WTC11 (cell line): ENCODE measurements around the gene TXN. TPM values are rescaled to one million over a fixed set of nuclear protein-coding genes. Genes with fewer than 3 reads are reported as not detected.

Source experiments
- ATAC-seq: fragments of 200-7000 bp; cut with Tn5 transposase; 2 replicates; pipeline ENCODE4 v1.10.0; 2021; ENCODE audit warnings: mild to moderate bottlenecking, moderate library complexity
- CTCF ChIA-PET: fragments of 300-600 bp; sonication (Branson Sonifier 250); formaldehyde crosslinking; loops from one replicate; lab custom pipeline; 2021; ENCODE audit warnings: antibody characterized with exemption; lab: Charles Lee
- POLR2A ChIA-PET: fragments of 350-600 bp; sonication (Branson Sonifier 250); formaldehyde crosslinking; loops from one replicate; lab custom pipeline; 2021; ENCODE audit warnings: antibody characterized with exemption; lab: Charles Lee
- DNase-seq: peaks from one replicate; pipeline ENCODE4 v3.0.0; 2021; ENCODE audit warnings: low spot score
- H3K27ac Mint-ChIP-seq: 2 replicates; pipeline ENCODE4 v1.8.0; 2021; ENCODE audit warnings: mixed read lengths
- H3K27me3 Mint-ChIP-seq: 2 replicates; pipeline ENCODE4 v1.8.0; 2021; ENCODE audit warnings: low read depth, mild to moderate bottlenecking, moderate library complexity, mixed read lengths
- H3K36me3 Mint-ChIP-seq: 2 replicates; pipeline ENCODE4 v1.8.0; 2021; ENCODE audit warnings: mixed read lengths
- H3K4me1 Mint-ChIP-seq: 2 replicates; pipeline ENCODE4 v1.8.0; 2022; ENCODE audit warnings: mixed read lengths
- H3K4me3 Mint-ChIP-seq: 2 replicates; pipeline ENCODE4 v1.8.0; 2021; ENCODE audit warnings: mild to moderate bottlenecking, moderate library complexity, mixed read lengths
- H3K9me3 Mint-ChIP-seq: 2 replicates; pipeline ENCODE4 v1.8.0; 2021; ENCODE audit warnings: mixed read lengths
- ATF1 ChIP-seq: sonication (generic); formaldehyde crosslinking; IDR thresholded peaks from 2 replicates; pipeline ENCODE4 v1.8.1; 2023; ENCODE audit warnings: mild to moderate bottlenecking, moderate library complexity, missing genetic modification reagents
- ATF2 ChIP-seq: sonication (generic); formaldehyde crosslinking; IDR thresholded peaks from 2 replicates; pipeline ENCODE4 v1.8.1; 2022; ENCODE audit warnings: low read depth, missing genetic modification reagents, borderline replicate concordance
- FOXP1 ChIP-seq: sonication (generic); formaldehyde crosslinking; IDR thresholded peaks from 2 replicates; pipeline ENCODE4 v1.8.0; 2022; ENCODE audit warnings: missing genetic modification reagents, mild to moderate bottlenecking, moderate library complexity, borderline replicate concordance
- HMGXB4 ChIP-seq: sonication (generic); formaldehyde crosslinking; IDR thresholded peaks from 2 replicates; pipeline ENCODE4 v1.8.1; 2023; ENCODE audit warnings: mild to moderate bottlenecking, moderate library complexity, missing genetic modification reagents
- JAZF1 ChIP-seq: fragments of 250-450 bp; sonication (Bioruptor Pico); IDR thresholded peaks from 2 replicates; pipeline ENCODE4 v1.9.0; 2021; ENCODE audit warnings: moderate library complexity, mild to moderate bottlenecking, inconsistent platforms
- MAX ChIP-seq: sonication (generic); formaldehyde crosslinking; IDR thresholded peaks from 2 replicates; pipeline ENCODE4 v1.8.0; 2022; ENCODE audit warnings: mild to moderate bottlenecking, missing genetic modification reagents
- MXD4 ChIP-seq: fragments of 250-450 bp; sonication (Bioruptor Pico); IDR thresholded peaks from 2 replicates; pipeline ENCODE4 v1.8.0; 2021; ENCODE audit warnings: mild to moderate bottlenecking, moderate library complexity, borderline replicate concordance
- MYBL2 ChIP-seq: sonication (generic); formaldehyde crosslinking; IDR thresholded peaks from 2 replicates; pipeline ENCODE4 v1.8.1; 2023; ENCODE audit warnings: mild to moderate bottlenecking, moderate library complexity, missing genetic modification reagents
- NFE2L1 ChIP-seq: sonication (generic); formaldehyde crosslinking; IDR thresholded peaks from 2 replicates; pipeline ENCODE4 v1.8.1; 2023; ENCODE audit warnings: missing genetic modification reagents
- PRDM15 ChIP-seq: sonication (generic); formaldehyde crosslinking; IDR thresholded peaks from 2 replicates; pipeline ENCODE4 v1.8.0; 2022; ENCODE audit warnings: missing genetic modification reagents
- USF1 ChIP-seq: sonication (generic); formaldehyde crosslinking; IDR thresholded peaks from 2 replicates; pipeline ENCODE4 v1.8.0; 2022; ENCODE audit warnings: mild to moderate bottlenecking, missing genetic modification reagents
- ZNF263 ChIP-seq: sonication (generic); formaldehyde crosslinking; IDR thresholded peaks from 2 replicates; pipeline ENCODE4 v1.8.1; 2022; ENCODE audit warnings: low read depth, mild to moderate bottlenecking, moderate library complexity, missing genetic modification reagents
- ZNF396 ChIP-seq: fragments of 250-450 bp; sonication (Bioruptor Pico); IDR thresholded peaks from 2 replicates; pipeline ENCODE4 v1.8.0; 2021; ENCODE audit warnings: mild to moderate bottlenecking, moderate library complexity, borderline replicate concordance
- ZNF671 ChIP-seq: fragments of 250-450 bp; sonication (Bioruptor Pico); IDR thresholded peaks from 2 replicates; pipeline ENCODE4 v1.8.0; 2021; ENCODE audit warnings: mild to moderate bottlenecking
- total RNA-seq: library from RNA; stranded (reverse); gene quantifications from 3 replicates; pipeline ENCODE4 v1.2.3, GENCODE V29; 2021

Gene TXN
- total RNA-seq, 1 experiment from 2014 or later, result 245 TPM

- H3K36me3 Mint-ChIP-seq, result no peaks in the 10 kb centered on the region
- H3K27me3 Mint-ChIP-seq, result no peaks in the 10 kb centered on the region; the same call in 1 of the 2 replicates
- H3K4me1 Mint-ChIP-seq, result peaks cover 4% of the 10 kb centered on the region
- no peak overlapping the region for H3K27ac Mint-ChIP-seq
- TF ChIP-seq ATF2 (CRISPR knock-in tag) (no peak), ATF1 (CRISPR knock-in tag) (no peak), ZNF263 (CRISPR knock-in tag) (no peak), USF1 (CRISPR knock-in tag) (no peak), MAX (no peak), MYBL2 (CRISPR knock-in tag) (no peak), NFE2L1 (CRISPR knock-in tag) (no peak), HMGXB4 (CRISPR knock-in tag) (no peak), ZNF671 (CRISPR knock-in tag) (no peak), MXD4 (no peak)
- CTCF ChIA-PET, result no interaction called here
- no peak for DNase-seq
- POLR2A ChIA-PET, result no interaction called here
- 0 out of 2 replicates have a peak, but pooled peaks cover 4% of the 10 kb centered on the region for H3K9me3 Mint-ChIP-seq
- no peak for ATAC-seq
- H3K4me3 Mint-ChIP-seq, result no peak overlapping the region
These were observed 27.4 kb upstream of the TXN start for GRCh38 chr9:110283751-110284150.

GRCh38 chr9:110282739-110283081 lies 26.4 kb upstream of the TXN start:
- 0 out of 2 replicates have a peak, but pooled peaks cover 4% of the 10 kb centered on the region for H3K9me3 Mint-ChIP-seq
- H3K4me3 Mint-ChIP-seq, result no peak overlapping the region
- CTCF ChIA-PET, result no interaction called here

More at GRCh38 chr9:110282739-110283081, 26.4 kb upstream of the TXN start:
- peaks cover 4% of the 10 kb centered on the region for H3K4me1 Mint-ChIP-seq
- H3K27me3 Mint-ChIP-seq, result no peaks in the 10 kb centered on the region; the same call in 1 of the 2 replicates
- no peak for ATAC-seq
- no peak for DNase-seq
- no peaks in the 10 kb centered on the region for H3K36me3 Mint-ChIP-seq
- H3K27ac Mint-ChIP-seq, result no peak overlapping the region
- POLR2A ChIA-PET, result no interaction called here
- TF ChIP-seq MXD4, result no peak
- no peak for TF ChIP-seq ZNF396
- TF ChIP-seq FOXP1 (CRISPR knock-in tag), result no peak
- TF ChIP-seq JAZF1, result no peak
- TF ChIP-seq PRDM15 (CRISPR knock-in tag), result no peak
